ENCODE results near the gene CLTB. TPM values are rescaled to one million over a fixed set of nuclear protein-coding genes. Genes with fewer than 3 reads are reported as not detected.

Gene CLTB
- total RNA-seq, 1 donor from 2014 or later, result 35.2 TPM

DNA sequence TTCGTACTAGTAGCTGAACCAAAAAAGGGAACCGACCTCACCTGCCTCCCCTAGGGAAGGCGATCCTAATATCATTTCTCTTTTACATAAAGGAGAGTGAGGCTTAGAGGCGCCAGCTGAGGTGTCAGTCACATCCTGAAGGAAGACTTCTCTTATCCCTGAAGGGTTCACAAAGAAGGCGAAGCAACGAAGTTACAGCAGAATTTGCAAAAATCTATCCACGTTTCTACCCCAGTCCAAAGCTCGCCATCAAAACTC is 54.2 kb downstream of the CLTB start:
- Mint-ChIP-seq H3K27me3 (ENCODE audit: unreplicated experiment) (peaks cover 12% of the 10 kb centered on the region), H3K9me3 (ENCODE audit: unreplicated experiment) (no peaks in the 10 kb centered on the region), H3K27ac (ENCODE audit: unreplicated experiment) (no peak overlapping the region), H3K4me3 (ENCODE audit: unreplicated experiment) (peak overlapping the region; percentile 97), H3K4me1 (ENCODE audit: unreplicated experiment) (peaks cover 8% of the 10 kb centered on the region), H3K36me3 (ENCODE audit: low read depth, unreplicated experiment) (peaks cover 14% of the 10 kb centered on the region)
- DNase-seq (ENCODE audit: low spot score), result no peak
- TF ChIP-seq CTCF (IDR thresholded peaks at IDR 0.05; ENCODE audit: unreplicated experiment), result no peak

DNA sequence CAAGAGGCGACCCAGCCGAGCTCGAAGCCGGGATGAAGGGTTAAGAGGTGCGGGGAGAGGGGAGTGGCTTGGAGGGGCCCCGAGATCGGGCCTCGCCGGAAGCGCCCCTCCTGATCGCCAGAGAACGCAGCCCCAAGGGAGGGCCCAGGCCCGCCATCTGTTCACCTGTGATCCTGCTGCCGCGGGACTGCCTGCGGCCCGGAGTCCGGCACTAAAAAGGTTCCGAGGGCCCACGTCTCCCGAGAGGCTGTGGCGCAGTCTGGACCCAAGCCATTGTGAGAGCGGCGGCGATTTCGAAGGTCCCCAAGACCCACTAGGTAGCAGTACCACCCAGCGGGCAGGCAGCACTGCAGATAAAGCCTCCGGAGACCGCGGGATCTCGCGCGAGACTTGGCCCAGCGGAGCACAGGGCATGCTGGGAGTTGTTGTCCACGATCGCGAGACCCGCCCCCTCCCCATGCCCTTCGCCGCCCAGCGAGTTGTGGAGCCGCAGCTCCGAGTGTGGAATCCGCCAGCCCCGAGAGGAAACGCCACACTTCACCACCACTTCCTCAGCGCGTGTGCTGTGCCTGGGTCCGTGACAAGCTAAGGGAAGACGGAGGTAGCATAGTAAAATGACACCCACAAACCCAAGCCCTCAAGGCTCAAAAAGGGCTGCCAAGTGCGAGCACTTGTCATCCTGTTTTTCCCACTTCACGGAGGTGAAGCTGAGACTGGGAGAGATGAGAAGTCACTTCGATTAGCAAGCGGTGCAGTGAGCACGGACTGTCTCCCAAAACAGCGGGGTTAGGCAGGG is 54.7 kb downstream of the CLTB start, which contains the start of gene KIAA1191:
TSS of gene KIAA1191 (minus strand) at position 328 of the 796 bp plus-strand sequence. CDS start 2,256 bp downstream, outside the sequence.
- H3K9me3 Mint-ChIP-seq (ENCODE audit: unreplicated experiment), result no peaks in the 10 kb centered on the region

GRCh38 chr5:176360894-176361436 is 55.4 kb downstream of the CLTB start:
- H3K27ac Mint-ChIP-seq (ENCODE audit: unreplicated experiment), result peak overlapping the region; percentile 61
- peaks cover 8% of the 10 kb centered on the region for H3K4me1 Mint-ChIP-seq (ENCODE audit: unreplicated experiment)
- peaks cover 14% of the 10 kb centered on the region for H3K36me3 Mint-ChIP-seq (ENCODE audit: low read depth, unreplicated experiment)
- DNase-seq (ENCODE audit: low spot score), result peak; percentile 26
- peak overlapping the region; percentile 97 for H3K4me3 Mint-ChIP-seq (ENCODE audit: unreplicated experiment)
- H3K27me3 Mint-ChIP-seq (ENCODE audit: unreplicated experiment), result peaks cover 5% of the 10 kb centered on the region
- TF ChIP-seq CTCF (IDR thresholded peaks at IDR 0.05; ENCODE audit: unreplicated experiment), result no peak
- no peaks in the 10 kb centered on the region for H3K9me3 Mint-ChIP-seq (ENCODE audit: unreplicated experiment)

More for the DNA sequence above, 54.7 kb downstream of the CLTB start, which contains the start of gene KIAA1191:
- H3K4me1 Mint-ChIP-seq (ENCODE audit: unreplicated experiment), result peaks cover 8% of the 10 kb centered on the region
- peaks cover 9% of the 10 kb centered on the region for H3K27me3 Mint-ChIP-seq (ENCODE audit: unreplicated experiment)
- H3K27ac Mint-ChIP-seq (ENCODE audit: unreplicated experiment), result peak within 1 kb of the TSS; percentile 87
- TF ChIP-seq CTCF (IDR thresholded peaks at IDR 0.05; ENCODE audit: unreplicated experiment), result no peak
- H3K4me3 Mint-ChIP-seq (ENCODE audit: unreplicated experiment), result peak within 1 kb of the TSS; percentile 97
- H3K36me3 Mint-ChIP-seq (ENCODE audit: low read depth, unreplicated experiment), result peaks cover 13% of the 10 kb centered on the region
- peak; percentile 91 for DNase-seq (ENCODE audit: low spot score)

- Mint-ChIP-seq H3K36me3 (ENCODE audit: low read depth, unreplicated experiment) (peaks cover 18% of the 10 kb centered on the region), H3K27me3 (ENCODE audit: unreplicated experiment) (peaks cover 5% of the 10 kb centered on the region), H3K9me3 (ENCODE audit: unreplicated experiment) (no peaks in the 10 kb centered on the region), H3K4me1 (ENCODE audit: unreplicated experiment) (peaks cover 8% of the 10 kb centered on the region), H3K27ac (ENCODE audit: unreplicated experiment) (no peak overlapping the region), H3K4me3 (ENCODE audit: unreplicated experiment) (peak overlapping the region; percentile 64)
- DNase-seq (ENCODE audit: low spot score), result no peak
- TF ChIP-seq CTCF (IDR thresholded peaks at IDR 0.05; ENCODE audit: unreplicated experiment), result no peak
Measured at GRCh38 chr5:176359658-176360057, 56.7 kb downstream of the CLTB start.

DNA sequence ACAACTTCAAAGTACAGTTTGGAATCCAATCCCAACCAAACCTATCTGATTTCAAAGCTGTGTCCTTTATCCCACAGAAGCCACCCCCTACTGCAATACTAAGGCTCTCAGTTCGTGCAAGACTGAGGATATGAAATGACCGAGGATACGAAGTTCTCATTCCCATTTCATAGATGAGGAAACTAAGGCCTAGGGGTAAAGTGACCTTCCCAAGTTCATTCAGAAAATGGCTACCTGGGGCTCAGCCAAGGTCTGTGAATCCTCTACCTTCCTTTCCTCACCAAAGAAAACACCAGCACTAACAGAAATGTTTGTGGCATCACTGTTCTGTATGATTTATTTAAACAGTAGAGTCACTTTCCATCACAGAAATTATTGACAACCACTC is 60.2 kb downstream of the CLTB start:
- Mint-ChIP-seq H3K4me1 (ENCODE audit: unreplicated experiment) (peaks cover 10% of the 10 kb centered on the region), H3K27me3 (ENCODE audit: unreplicated experiment) (no peaks in the 10 kb centered on the region), H3K36me3 (ENCODE audit: low read depth, unreplicated experiment) (peaks cover 41% of the 10 kb centered on the region), H3K27ac (ENCODE audit: unreplicated experiment) (no peak overlapping the region), H3K9me3 (ENCODE audit: unreplicated experiment) (no peaks in the 10 kb centered on the region), H3K4me3 (ENCODE audit: unreplicated experiment) (no peak overlapping the region)
- DNase-seq (ENCODE audit: low spot score), result no peak
- TF ChIP-seq CTCF (IDR thresholded peaks at IDR 0.05; ENCODE audit: unreplicated experiment), result no peak
